HG02885 (cell line): ENCODE results near the gene UBE2J2.

Source experiments
- ATAC-seq: cut with Tn5 transposase; IDR thresholded peaks from one replicate; pipeline ENCODE4 v1.9.1; 2021; ENCODE audit warnings: mild to moderate bottlenecking; ENCODE audit not compliant: unreplicated experiment, poor library complexity

UBE2J2 gene

GRCh38 chr1:1282998-1283397 is 9.3 kb upstream of the UBE2J2 start:
- ATAC-seq, result no peak

DNA sequence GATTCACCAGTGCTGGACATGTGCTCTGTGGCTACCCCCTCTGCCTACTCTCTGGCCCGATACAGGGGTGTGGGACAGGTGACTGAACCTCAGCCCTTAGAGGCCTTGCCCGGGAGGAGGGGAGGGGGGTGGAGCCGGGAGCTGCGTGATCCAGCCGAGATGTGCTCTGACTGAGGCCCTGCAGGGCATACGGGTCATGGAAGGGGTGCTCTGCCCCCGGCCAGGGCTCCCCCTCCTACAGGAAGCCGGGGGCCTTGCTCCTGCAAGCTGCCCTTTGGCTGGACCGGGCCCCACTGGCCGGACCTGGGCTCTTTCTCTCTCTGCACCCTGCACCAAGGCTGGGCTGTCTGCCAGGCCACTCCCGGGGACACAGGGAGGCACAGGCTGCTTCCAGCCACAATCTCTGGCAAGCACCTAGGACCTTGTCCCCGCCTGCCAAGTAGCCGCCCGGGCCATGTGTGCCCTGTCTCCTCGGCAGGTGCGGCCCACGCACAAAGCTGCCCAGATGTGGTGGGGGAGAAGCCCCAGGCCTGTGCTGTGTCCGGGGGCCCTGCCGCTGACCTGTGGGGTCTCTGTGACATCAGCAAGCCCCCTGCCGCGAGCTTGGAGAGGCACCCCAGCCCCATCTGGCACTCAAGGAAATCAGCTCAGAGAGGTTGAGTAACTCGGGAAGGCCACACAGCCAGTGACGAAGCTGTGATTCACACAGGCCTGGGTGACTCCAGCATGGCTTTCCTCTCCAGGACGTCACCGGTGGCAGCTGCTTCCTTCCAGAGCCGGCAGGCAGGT is 8.1 kb upstream of the UBE2J2 start:
- no peak for ATAC-seq

GRCh38 chr1:1280782-1281481 is 7.3 kb upstream of the UBE2J2 start:
- no peak for ATAC-seq

DNA sequence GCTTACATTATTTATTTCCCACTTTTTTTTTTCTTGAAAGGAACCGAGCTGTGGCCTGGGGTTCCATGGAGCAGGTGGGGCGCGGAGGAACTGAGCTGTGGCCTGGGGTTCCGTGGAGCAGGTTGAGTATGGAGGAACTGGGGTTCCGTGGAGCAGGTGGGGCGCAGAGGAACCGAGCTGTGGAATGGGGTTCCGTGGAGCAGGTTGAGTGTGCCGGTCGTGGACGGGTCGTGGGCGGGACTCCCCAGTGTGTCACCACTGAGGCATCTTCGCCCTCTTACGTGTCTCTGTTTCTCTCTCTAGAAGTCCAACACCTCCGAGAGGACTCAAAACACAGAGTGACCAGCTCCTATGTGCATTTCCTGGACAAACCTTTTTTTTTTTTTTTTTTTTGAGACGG is 5.4 kb upstream of the UBE2J2 start:
- ATAC-seq, result no peak

- no peak for ATAC-seq
Observed at GRCh38 chr1:1278620-1279019, 5.0 kb upstream of the UBE2J2 start.

DNA sequence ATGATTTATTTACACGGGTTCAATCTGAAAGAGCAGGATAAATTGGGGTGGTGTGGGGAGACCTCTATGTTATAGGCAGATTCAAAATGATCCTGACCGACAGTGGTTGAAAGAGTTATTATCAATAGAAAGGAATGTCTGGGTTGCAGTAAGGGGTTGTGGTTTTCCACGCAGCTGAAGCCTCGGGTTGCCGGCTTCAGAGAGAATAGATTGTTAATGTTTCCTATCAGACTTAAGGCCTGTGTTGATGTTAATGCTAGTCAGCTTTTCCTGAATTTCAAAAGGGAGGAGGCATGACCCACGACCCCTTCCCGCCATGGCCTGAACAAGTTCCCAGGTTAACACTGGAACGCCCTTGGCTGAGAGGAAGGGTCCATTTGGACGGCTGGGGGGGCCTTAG is 2.2 kb upstream of the UBE2J2 start:
- ATAC-seq, result no peak

GRCh38 chr1:1274931-1275431 is 1.3 kb upstream of the UBE2J2 start:
- ATAC-seq, result no peak

DNA sequence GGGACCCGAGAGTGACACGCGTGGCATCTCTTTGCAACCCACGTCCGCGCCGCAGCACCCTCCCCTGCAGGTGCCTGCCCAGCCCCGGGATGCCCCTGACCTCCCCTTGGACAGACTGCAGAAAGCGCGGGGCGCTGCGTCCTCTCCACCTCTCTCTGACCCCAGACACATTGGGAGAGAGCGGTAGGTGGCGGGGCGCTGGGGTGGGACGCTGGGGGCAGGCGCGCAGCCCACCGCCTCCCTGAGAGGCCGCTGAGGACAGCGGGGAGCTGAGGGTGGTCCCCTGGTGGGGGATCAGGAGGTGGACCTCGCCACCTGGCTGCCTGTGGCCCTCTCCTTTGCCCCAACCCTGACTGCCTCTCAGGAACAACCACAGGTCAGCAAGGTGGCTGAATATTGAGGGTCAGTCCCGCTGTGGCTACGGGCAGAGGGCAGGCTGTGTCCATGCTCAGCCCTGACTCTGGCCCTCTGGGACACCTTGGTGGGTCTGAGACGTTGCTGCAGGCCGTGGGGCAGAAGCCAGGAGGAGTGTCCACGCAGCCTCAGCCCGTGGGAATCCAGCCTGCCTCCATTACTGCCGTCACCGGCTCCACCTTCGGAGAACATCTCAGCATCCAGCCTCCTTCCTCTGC is 761 bp upstream of the UBE2J2 start:
- no peak for ATAC-seq

GRCh38 chr1:1273209-1273511 is 494 bp downstream of the UBE2J2 start:
- peak; percentile 15 for ATAC-seq

DNA sequence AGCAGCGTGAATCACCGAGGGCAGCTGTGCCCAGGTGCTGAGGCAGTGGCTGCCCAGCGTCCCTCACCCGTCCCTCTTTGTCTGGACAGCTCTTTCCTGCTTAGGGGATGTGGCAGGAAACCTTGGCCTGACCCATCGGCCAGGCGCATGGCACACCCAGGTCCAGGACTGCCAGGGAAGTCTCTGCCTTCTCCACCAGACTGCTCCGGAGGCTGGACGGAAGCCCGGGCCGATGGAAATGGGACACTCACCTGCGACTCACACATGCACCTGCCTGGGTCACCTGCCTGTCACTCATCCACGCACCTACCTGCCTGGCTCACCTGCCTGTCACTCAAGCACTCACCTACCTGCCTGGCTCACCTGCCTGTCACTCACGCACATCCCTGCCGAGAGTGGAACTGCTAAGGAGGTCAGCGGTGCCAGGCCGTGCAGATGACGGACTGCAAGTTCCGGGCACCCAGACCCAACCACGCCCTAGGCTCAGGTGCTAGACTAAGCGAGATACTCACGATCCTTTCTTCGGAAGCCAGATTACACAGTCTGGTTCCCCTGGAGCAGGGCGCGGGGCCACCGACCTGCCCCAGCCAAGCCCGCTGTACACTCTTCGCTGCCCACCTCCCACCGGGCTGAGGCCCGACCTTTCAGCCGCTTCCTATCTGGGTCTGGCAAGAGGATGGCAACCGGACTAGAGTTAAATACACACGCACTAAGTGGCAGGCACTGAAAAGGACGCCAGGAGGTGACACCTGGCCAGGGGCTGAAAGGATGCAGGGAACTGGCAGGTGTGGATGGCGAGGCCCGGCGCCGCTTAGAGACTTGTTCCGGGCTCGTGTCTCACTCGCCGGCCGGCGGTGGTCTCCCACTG is 1.1 kb downstream of the UBE2J2 start:
- no peak for ATAC-seq

- ATAC-seq, result no peak
Observed at GRCh38 chr1:1270813-1271212, 2.8 kb downstream of the UBE2J2 start.

DNA sequence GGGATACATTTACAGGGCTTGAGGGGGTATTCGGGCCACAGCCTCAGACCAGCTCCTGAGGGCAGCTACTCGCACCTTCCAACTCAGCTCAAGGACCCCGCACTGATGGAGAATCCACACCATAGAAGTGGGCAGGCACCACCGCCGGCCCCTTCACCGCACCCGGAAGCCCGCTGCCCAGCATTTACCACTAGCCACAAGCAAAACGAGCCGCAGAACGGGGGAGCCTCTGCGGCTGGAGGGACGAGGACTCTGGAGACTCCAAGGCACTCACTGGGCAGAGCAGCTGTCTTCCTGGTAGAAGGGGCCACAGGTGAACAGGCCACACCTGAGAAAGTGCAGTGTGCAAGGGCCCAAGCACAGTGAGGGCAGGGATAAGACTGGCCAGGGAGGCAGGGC is 5.4 kb downstream of the UBE2J2 start:
- ATAC-seq, result no peak

DNA sequence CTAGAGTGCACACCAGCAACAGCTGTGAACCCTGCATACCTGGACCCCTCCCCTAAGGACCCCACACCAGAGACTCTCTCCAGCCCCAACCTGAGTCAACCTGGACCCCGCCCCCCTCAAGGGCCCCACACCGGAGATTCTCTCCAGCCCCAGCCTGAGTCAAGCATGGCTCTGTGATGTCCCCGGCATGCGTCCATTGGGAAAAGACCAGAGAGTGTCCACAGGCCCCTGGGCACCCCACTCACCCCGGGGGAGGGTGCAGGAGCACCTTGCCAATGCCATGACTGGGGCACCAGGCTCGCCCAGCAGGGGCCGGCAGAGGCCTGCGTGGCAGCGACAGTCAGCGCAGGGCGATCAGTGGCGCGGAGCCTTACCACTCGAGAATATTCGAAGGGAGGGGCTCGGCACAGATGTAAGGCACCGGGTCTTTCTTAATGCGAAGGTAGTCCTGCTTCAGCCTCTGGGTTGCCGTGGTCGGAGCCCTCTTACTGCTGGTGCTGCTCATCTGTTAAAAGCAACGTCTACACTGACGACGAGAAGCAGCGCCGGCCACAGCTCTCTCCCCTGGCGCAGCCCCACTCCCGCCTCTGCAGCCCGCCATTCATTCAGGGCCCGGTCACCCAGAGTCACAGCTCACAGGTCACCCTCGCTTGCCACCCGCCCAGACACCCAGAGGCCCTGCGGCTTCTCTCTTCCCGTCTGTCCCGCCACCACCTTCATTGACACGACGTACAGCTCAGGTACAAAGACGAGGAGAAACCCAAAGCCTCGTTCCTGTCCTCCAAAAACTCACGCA is 6.0 kb downstream of the UBE2J2 start:
- no peak for ATAC-seq

DNA sequence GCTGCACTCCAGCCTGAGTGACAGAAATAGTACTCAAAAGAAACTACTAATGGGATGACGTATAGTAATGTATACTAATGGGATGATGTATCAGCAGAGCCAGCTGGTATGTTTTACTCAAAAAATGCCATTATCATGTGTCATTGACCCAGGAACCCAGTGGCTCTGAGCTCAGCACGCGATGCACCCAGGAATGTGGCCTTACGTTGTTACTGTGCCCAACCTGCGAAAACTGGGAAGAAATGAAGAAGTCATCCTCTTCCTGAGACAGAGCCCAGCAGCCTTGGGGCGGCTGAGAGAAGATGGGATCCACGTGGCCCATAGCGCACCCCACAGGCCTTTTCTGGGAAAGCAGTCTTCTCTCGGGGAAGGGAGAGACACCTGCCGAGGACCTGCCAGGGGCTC is 8.8 kb downstream of the UBE2J2 start:
- no peak for ATAC-seq

DNA sequence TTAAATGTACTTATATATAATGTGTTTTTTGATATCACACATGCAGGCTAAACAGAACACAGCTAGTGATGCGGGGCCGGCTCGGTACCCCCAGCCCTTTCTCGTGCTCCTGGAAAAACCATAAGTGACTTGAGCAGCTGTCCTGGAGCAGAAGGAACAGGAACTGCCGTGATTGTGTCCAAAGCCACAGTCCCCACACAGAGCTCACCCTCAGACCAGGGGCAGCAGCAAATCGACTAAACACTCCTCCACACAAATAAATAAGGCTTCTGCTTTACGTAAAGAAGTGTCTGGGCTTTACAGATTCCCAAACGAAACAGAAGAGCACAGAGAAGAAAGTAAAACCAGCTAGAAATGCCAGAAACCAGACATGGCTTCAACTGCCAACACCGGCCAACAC is 9.6 kb downstream of the UBE2J2 start:
- no peak for ATAC-seq

- ATAC-seq, result no peak
Observed at GRCh38 chr1:1262758-1263157, 10.9 kb downstream of the UBE2J2 start.

GRCh38 chr1:1262071-1262470 is 11.6 kb downstream of the UBE2J2 start:
- no peak for ATAC-seq

DNA sequence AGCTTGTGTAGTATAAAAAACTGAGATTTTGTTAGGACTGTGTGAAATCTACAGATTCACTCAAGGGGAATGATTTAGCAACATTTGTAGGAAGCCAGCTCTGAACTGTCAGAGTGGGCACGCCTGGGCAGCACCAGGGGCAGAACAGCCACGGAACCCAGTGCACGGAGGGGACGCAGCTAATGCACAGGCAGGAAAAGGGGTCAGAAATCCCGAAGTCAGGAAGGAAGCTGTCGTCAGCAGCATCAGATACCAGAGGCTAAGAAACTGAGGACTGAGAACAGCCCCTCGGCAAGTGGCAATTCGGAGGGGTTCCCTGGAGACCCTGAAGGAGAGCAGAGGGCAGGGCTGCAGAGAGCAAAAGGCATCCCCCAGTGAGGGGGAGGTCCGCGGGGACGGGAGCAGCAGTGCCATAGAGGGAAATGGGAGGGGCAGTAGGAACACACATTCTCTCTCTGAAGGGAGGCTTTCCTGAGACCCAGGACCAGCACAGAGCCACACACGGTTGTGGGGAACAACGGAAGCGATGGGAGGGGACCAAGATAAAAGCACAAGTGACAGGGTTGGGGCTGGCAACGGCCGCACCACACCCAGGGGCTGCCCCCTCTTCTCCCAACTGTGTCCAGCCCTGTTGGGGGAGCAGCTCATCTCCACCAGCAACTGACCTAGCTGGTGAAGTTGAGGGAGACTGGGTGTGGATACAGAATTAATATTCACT is 12.7 kb downstream of the UBE2J2 start:
- no peak for ATAC-seq

- ATAC-seq, result no peak
Observed at GRCh38 chr1:1259951-1260600, 13.6 kb downstream of the UBE2J2 start.
